GM23248 (cell line): Measurements from ENCODE around the gene TMPRSS3. TPM values are rescaled to one million over a fixed set of nuclear protein-coding genes. Genes with fewer than 3 reads are reported as not detected.

Experiments used
- DNase-seq: peaks from one replicate; pipeline ENCODE4 v3.0.0-alpha.2; 2015
- H2AFZ ChIP-seq: fragments of 200-600 bp; sonication (generic); 2 replicates; pipeline ENCODE4 v1.6.1; 2016; ENCODE audit warnings: antibody characterized with exemption
- H3F3A ChIP-seq: fragments of 200-600 bp; sonication (generic); 2 replicates; pipeline ENCODE4 v1.6.1; 2016; ENCODE audit warnings: mild to moderate bottlenecking, antibody characterized with exemption, mixed run types; ENCODE audit not compliant: insufficient read depth
- H3K27ac ChIP-seq: fragments of 200-600 bp; sonication (generic); 2 replicates; pipeline ENCODE4 v1.5.1; 2016; ENCODE audit warnings: mild to moderate bottlenecking
- H3K27me3 ChIP-seq: fragments of 200-600 bp; sonication (generic); replicated peaks from 2 replicates; pipeline ENCODE4 v1.6.1; 2016; ENCODE audit warnings: mild to moderate bottlenecking; ENCODE audit not compliant: insufficient read depth
- H3K36me3 ChIP-seq: fragments of 200-600 bp; sonication (generic); 2 replicates; pipeline ENCODE4 v1.6.1; 2016; ENCODE audit warnings: low read depth, mild to moderate bottlenecking
- H3K4me1 ChIP-seq: fragments of 200-600 bp; sonication (generic); 2 replicates; pipeline ENCODE4 v1.6.1; 2016; ENCODE audit warnings: mild to moderate bottlenecking; ENCODE audit not compliant: insufficient read depth
- H3K4me2 ChIP-seq: fragments of 200-600 bp; sonication (generic); one replicate; pipeline ENCODE4 v1.6.1; 2016; ENCODE audit warnings: mild to moderate bottlenecking; ENCODE audit not compliant: unreplicated experiment
- H3K4me3 ChIP-seq: fragments of 200-600 bp; sonication (generic); 2 replicates; pipeline ENCODE4 v1.5.1; 2016; ENCODE audit warnings: mild to moderate bottlenecking
- H3K79me2 ChIP-seq: fragments of 200-600 bp; sonication (generic); 2 replicates; pipeline ENCODE4 v1.6.1; 2016; ENCODE audit warnings: mild to moderate bottlenecking; ENCODE audit not compliant: insufficient read depth
- H3K9ac ChIP-seq: fragments of 200-600 bp; sonication (generic); 2 replicates; pipeline ENCODE4 v1.6.1; 2016; ENCODE audit warnings: mild to moderate bottlenecking
- H3K9me2 ChIP-seq: fragments of 200-600 bp; sonication (generic); 2 replicates; pipeline ENCODE4 v1.6.1; 2016; ENCODE audit warnings: mixed run types, mild to moderate bottlenecking, moderate library complexity; ENCODE audit not compliant: insufficient read depth
- H3K9me3 ChIP-seq: fragments of 200-600 bp; sonication (generic); one replicate; pipeline ENCODE4 v1.6.1; 2017; ENCODE audit warnings: low read depth
- H4K20me1 ChIP-seq: fragments of 200-600 bp; sonication (generic); 2 replicates; pipeline ENCODE4 v1.6.0; 2016; ENCODE audit not compliant: insufficient read depth
- EZH2 ChIP-seq: fragments of 200-600 bp; sonication (generic); IDR thresholded peaks from 2 replicates; pipeline ENCODE4 v1.6.1; 2018; ENCODE audit warnings: antibody characterized with exemption, mild to moderate bottlenecking; ENCODE audit not compliant: insufficient read depth, poor library complexity, severe bottlenecking
- EZH2phosphoT487 ChIP-seq: fragments of 200-600 bp; sonication (generic); IDR thresholded peaks from 2 replicates; pipeline ENCODE4 v1.6.1; 2018; ENCODE audit warnings: antibody characterized with exemption, moderate library complexity, mild to moderate bottlenecking, low read depth; ENCODE audit not compliant: insufficient read depth
- WGBS, 2 experiments: methylation state at CpG; one replicate each; pipeline ENCODE4 v1.1.6; 2015 to 2017; ENCODE audit warnings: low lambda C conversion rate in 2 of 2, low coverage in 1 of 2; ENCODE audit errors: missing lambda C conversion rate in 2 of 2; 5-methylcytosine and 5-hydroxymethylcytosine counted together
- in situ Hi-C: fragments of 300-500 bp; cut with MboI; formaldehyde crosslinking; loops from 2 replicates; pipeline ENCODE4 v1.15.0; 2020
- polyA plus RNA-seq: library from polyadenylated mRNA; unstranded; fragments of >200 nt; fragmentation: Nextera tagmentation; extraction: Ambion mirVana; gene quantifications from 2 replicates; pipeline ENCODE4 v1.2.1, GENCODE V29; 2016
- total RNA-seq: library from RNA; depleted of rRNA; stranded (reverse); fragments of >200 nt; shearing (Covaris generic); gene quantifications from 2 replicates; pipeline ENCODE4 v1.2.3, GENCODE V29; 2014

The TMPRSS3 gene
- total and polyA plus RNA-seq, 2 experiments from 2014 or later = not detected

- TF ChIP-seq EZH2 (no peak), EZH2phosphoT487 (no peak)
- no peak overlapping the region for H3K4me2 ChIP-seq
- no peak overlapping the region for H3K4me3 ChIP-seq
- in situ Hi-C loops = no loop called here
- no peak overlapping the region for H3K27ac ChIP-seq
- WGBS, 2 experiments = 52 to 69% methylated on average over 2 of the region's 2 CpGs
- H3K9me2 ChIP-seq = no peaks in the 10 kb centered on the region
- no peaks in the 10 kb centered on the region for H3F3A ChIP-seq
- no peaks in the 10 kb centered on the region for H3K36me3 ChIP-seq
- no peaks in the 10 kb centered on the region for H3K4me1 ChIP-seq
- no peaks in the 10 kb centered on the region for H3K9me3 ChIP-seq
- H3K9ac ChIP-seq = no peak overlapping the region
- DNase-seq = no peak
- H4K20me1 ChIP-seq = no peaks in the 10 kb centered on the region
- peaks cover 4% of the 10 kb centered on the region; the same call in 1 of the 2 replicates for H3K27me3 ChIP-seq
- H2AFZ ChIP-seq = no peak overlapping the region
- no peaks in the 10 kb centered on the region for H3K79me2 ChIP-seq
Observed at GRCh38 chr21:42401820-42402251, 6.0 kb upstream of the TMPRSS3 start.

- DNase-seq = peak; percentile 27
- in situ Hi-C loops = no loop called here
- H3K9ac ChIP-seq = no peak overlapping the region
- no peak overlapping the region for H3K27ac ChIP-seq
- no peaks in the 10 kb centered on the region for H3K9me3 ChIP-seq
- 19 to 23% methylated on average over 3 of the region's 3 CpGs for WGBS, 2 experiments
- H3K9me2 ChIP-seq = no peaks in the 10 kb centered on the region
- no peak overlapping the region for H2AFZ ChIP-seq
- no peaks in the 10 kb centered on the region for H3K4me1 ChIP-seq
- H3K79me2 ChIP-seq = no peaks in the 10 kb centered on the region
- H3K36me3 ChIP-seq = no peaks in the 10 kb centered on the region
- TF ChIP-seq EZH2 (no peak), EZH2phosphoT487 (no peak)
- H3F3A ChIP-seq = no peaks in the 10 kb centered on the region
- H3K4me3 ChIP-seq = no peak overlapping the region
- H3K27me3 ChIP-seq = no peaks in the 10 kb centered on the region
- H4K20me1 ChIP-seq = no peaks in the 10 kb centered on the region
- no peak overlapping the region for H3K4me2 ChIP-seq
Observed at GRCh38 chr21:42401154-42401553, 5.3 kb upstream of the TMPRSS3 start.

- Histone ChIP-seq H3K79me2 (no peaks in the 10 kb centered on the region), H2AFZ (no peak overlapping the region), H3K27me3 (no peaks in the 10 kb centered on the region), H3K9me3 (no peaks in the 10 kb centered on the region), H3K27ac (no peak overlapping the region), H3K36me3 (no peaks in the 10 kb centered on the region), H3K4me3 (no peak overlapping the region), H3K4me1 (no peaks in the 10 kb centered on the region), H4K20me1 (no peaks in the 10 kb centered on the region), H3K9ac (no peak overlapping the region), H3K4me2 (no peak overlapping the region), H3F3A (no peaks in the 10 kb centered on the region), H3K9me2 (no peaks in the 10 kb centered on the region)
- in situ Hi-C loops = no loop called here
- WGBS, 2 experiments = 43 to 46% methylated on average over 4 of the region's 4 CpGs
- DNase-seq = peak; percentile 26
- TF ChIP-seq EZH2 (no peak), EZH2phosphoT487 (no peak)
Observed at GRCh38 chr21:42400525-42400924, 4.7 kb upstream of the TMPRSS3 start.

GRCh38 chr21:42398436-42399028 is 2.7 kb upstream of the TMPRSS3 start:
- no peaks in the 10 kb centered on the region for H4K20me1 ChIP-seq
- no peaks in the 10 kb centered on the region for H3K27me3 ChIP-seq
- H3K4me1 ChIP-seq = no peaks in the 10 kb centered on the region
- H3K9me3 ChIP-seq = no peaks in the 10 kb centered on the region
- no peaks in the 10 kb centered on the region for H3K9me2 ChIP-seq
- H3F3A ChIP-seq = no peaks in the 10 kb centered on the region
- no peak for DNase-seq
- no peak overlapping the region for H3K27ac ChIP-seq
- WGBS, 2 experiments = 50 to 54% methylated on average over 12 of the region's 12 CpGs
- H3K36me3 ChIP-seq = no peaks in the 10 kb centered on the region
- H3K79me2 ChIP-seq = no peaks in the 10 kb centered on the region
- no peak overlapping the region for H2AFZ ChIP-seq
- H3K4me2 ChIP-seq = no peak overlapping the region
- TF ChIP-seq EZH2phosphoT487 (no peak), EZH2 (no peak)
- in situ Hi-C loops = no loop called here
- no peak overlapping the region for H3K9ac ChIP-seq
- H3K4me3 ChIP-seq = no peak overlapping the region
